Stimulated activated CD8-positive, alpha-beta memory T cell treated with anti-CD3 and anti-CD28 coated beads, Interleukin-4, amount 100 ng/mL, for 1 hour (primary cell): Measurements from ENCODE around the gene ZNF14.
"Not testable (repeated sequence)": the region's sequence is repeated elsewhere in the genome, so short reads cannot be mapped to it uniquely, and the experiment has no call there.

ENCODE experiments used
- DNase-seq, 2 donors: peaks; one replicate each; pipeline ENCODE4 v3.0.0-alpha.2; 2020; ENCODE audit warnings: low read depth in 2 of 2, low spot score in 1 of 2

Gene ZNF14

GRCh38 chr19:19746286-19747213 is 13.6 kb upstream of the ZNF14 start:
- DNase-seq, result no peak

GRCh38 chr19:19745496-19746285 is 12.8 kb upstream of the ZNF14 start:
- DNase-seq, result no peak

GRCh38 chr19:19744641-19745040 is 11.7 kb upstream of the ZNF14 start:
- DNase-seq, result no peak

GRCh38 chr19:19743921-19744320 is 11.0 kb upstream of the ZNF14 start:
- DNase-seq, result not testable (repeated sequence)

- no peak for DNase-seq
These were observed 10.3 kb upstream of the ZNF14 start for GRCh38 chr19:19743176-19743575.

- no peak for DNase-seq
These were observed 9.9 kb upstream of the ZNF14 start for GRCh38 chr19:19742773-19743172.

- DNase-seq, result no peak
These were observed 8.3 kb upstream of the ZNF14 start for GRCh38 chr19:19741184-19741583.

- no peak for DNase-seq
These were observed 7.8 kb upstream of the ZNF14 start for GRCh38 chr19:19740755-19741154.

- no peak for DNase-seq
These were observed 5.7 kb upstream of the ZNF14 start for GRCh38 chr19:19738564-19738963.

GRCh38 chr19:19737559-19738332 is 4.8 kb upstream of the ZNF14 start:
- no peak for DNase-seq

GRCh38 chr19:19721896-19722295 is 11.0 kb downstream of the ZNF14 start:
- DNase-seq, result no peak

GRCh38 chr19:19719798-19720197 is 13.1 kb downstream of the ZNF14 start:
- DNase-seq, result no peak

GRCh38 chr19:19711934-19712828 is 20.7 kb downstream of the ZNF14 start:
- DNase-seq, result no peak

- DNase-seq, result no peak
These were observed 21.5 kb downstream of the ZNF14 start for GRCh38 chr19:19711306-19711933.

- no peak for DNase-seq
These were observed 22.4 kb downstream of the ZNF14 start for GRCh38 chr19:19710506-19710905.

GRCh38 chr19:19704836-19705235 is 28.1 kb downstream of the ZNF14 start:
- DNase-seq, result no peak

- DNase-seq, result not testable (repeated sequence)
These were observed 32.4 kb downstream of the ZNF14 start for GRCh38 chr19:19700493-19700892.

- DNase-seq, result no peak
These were observed 35.3 kb downstream of the ZNF14 start for GRCh38 chr19:19697589-19697988.

- DNase-seq, result no peak
These were observed 36.5 kb downstream of the ZNF14 start for GRCh38 chr19:19696386-19696785.

- no peak for DNase-seq
These were observed 41.2 kb downstream of the ZNF14 start for GRCh38 chr19:19691683-19692082.
